Breast epithelium (tissue), 4 donors: ENCODE measurements around the gene AMELX. TPM values are rescaled to one million over a fixed set of nuclear protein-coding genes. Genes with fewer than 3 reads are reported as not detected.

Experiments used
- DNase-seq, 2 donors: peaks; one replicate each; pipeline ENCODE4 v3.0.0-alpha.2; 2019; ENCODE audit warnings: low spot score in 2 of 2
- H3K27ac ChIP-seq, 2 donors: fragments of 200-600 bp; sonication (generic) in 1 of 2; one replicate each; pipeline ENCODE4 v1.5.1; 2016 to 2019; ENCODE audit warnings: mild to moderate bottlenecking in 1 of 2
- H3K27me3 ChIP-seq, 2 donors: fragments of 200-600 bp; sonication (generic) in 1 of 2; one replicate each; pipeline versions ENCODE4 v1.5.1 to v1.6.0; 2017 to 2019; ENCODE audit warnings: control low read depth in 1 of 2, mild to moderate bottlenecking in 1 of 2
- H3K36me3 ChIP-seq: fragments of 200-600 bp; one replicate; pipeline ENCODE4 v1.5.1; 2019
- H3K4me1 ChIP-seq, 2 donors: fragments of 200-600 bp; sonication (generic); one replicate each; pipeline ENCODE4 v1.5.1; 2016 to 2019; ENCODE audit warnings: control low read depth in 1 of 2
- H3K4me3 ChIP-seq, 3 donors: fragments of 200-600 bp; sonication (generic); 1 replicate in 2 of 3; 2 replicates in 1 of 3; pipeline ENCODE4 v1.5.1; 2016 to 2019; ENCODE audit warnings: mild to moderate bottlenecking in 3 of 3, moderate library complexity in 2 of 3
- H3K9me3 ChIP-seq, 2 donors: fragments of 200-600 bp; sonication (generic) in 1 of 2; one replicate each; pipeline ENCODE4 v1.5.1; 2016 to 2019; ENCODE audit warnings: control low read depth in 1 of 2
- POLR2A ChIP-seq: fragments of 450-650 bp; IDR thresholded peaks from one replicate; pipeline ENCODE4 v1.6.1; 2016; ENCODE audit warnings: antibody characterized with exemption, mild to moderate bottlenecking, moderate library complexity
- POLR2AphosphoS5 ChIP-seq, 3 donors: sonication (generic); formaldehyde crosslinking; IDR thresholded peaks; one replicate each; pipeline ENCODE4 v1.6.1; 2017; ENCODE audit warnings: antibody characterized with exemption in 3 of 3
- intact Hi-C: fragments of 100-400 bp; cut with DNase I; formaldehyde crosslinking; loops from one replicate; pipeline ENCODE4 v1.15.1; 2023; ENCODE audit warnings: low total_unique reads
- total RNA-seq, 3 donors: library from RNA; depleted of rRNA; stranded (reverse); fragments of >200 nt; gene quantifications; one replicate each; pipeline ENCODE4 v1.1.0, GENCODE V29; 2016
- TF ChIP-seq, protein P1 (sequence below), 3 donors: fragments of 450-650 bp; IDR thresholded peaks; one replicate each; pipeline ENCODE4 v1.5.1; 2016 to 2017; ENCODE audit warnings: antibody characterized with exemption in 3 of 3, mild to moderate bottlenecking in 3 of 3, moderate library complexity in 3 of 3

Gene AMELX
- total RNA-seq, 3 donors from 2014 or later: not detected

DNA sequence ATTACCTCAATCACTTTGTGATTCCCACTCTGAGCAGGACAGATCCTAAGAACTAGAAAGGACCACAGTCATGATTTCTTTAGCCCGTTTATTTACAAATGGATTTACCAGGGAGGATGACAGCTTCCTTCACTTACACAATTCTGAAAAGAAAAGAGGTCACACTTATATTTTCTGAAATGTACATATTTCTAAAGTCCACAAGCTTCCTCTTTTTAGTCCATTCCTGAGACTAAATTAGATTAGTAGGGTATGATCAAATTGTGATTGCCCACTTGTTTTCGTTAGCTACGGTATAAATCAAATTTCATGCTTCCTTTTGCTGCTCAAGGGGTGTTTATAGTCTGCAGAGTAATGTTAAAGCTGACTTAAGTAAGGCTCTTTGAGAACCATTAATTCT is 7.6 kb upstream of the AMELX start:
- Histone ChIP-seq H3K4me1 (no peaks in the 10 kb centered on the region), H3K9me3 (no peaks in the 10 kb centered on the region), H3K27ac (no peak overlapping the region), H3K27me3 (peaks cover 0 to 14% of the 10 kb centered on the region in 2 donors), H3K36me3 (no peaks in the 10 kb centered on the region), H3K4me3 (no peak overlapping the region)
- DNase-seq: no peak
- TF ChIP-seq POLR2AphosphoS5 (IDR thresholded peaks at IDR 0.05) (no peak), POLR2A (no peak)
- TF ChIP-seq, protein P1, sequence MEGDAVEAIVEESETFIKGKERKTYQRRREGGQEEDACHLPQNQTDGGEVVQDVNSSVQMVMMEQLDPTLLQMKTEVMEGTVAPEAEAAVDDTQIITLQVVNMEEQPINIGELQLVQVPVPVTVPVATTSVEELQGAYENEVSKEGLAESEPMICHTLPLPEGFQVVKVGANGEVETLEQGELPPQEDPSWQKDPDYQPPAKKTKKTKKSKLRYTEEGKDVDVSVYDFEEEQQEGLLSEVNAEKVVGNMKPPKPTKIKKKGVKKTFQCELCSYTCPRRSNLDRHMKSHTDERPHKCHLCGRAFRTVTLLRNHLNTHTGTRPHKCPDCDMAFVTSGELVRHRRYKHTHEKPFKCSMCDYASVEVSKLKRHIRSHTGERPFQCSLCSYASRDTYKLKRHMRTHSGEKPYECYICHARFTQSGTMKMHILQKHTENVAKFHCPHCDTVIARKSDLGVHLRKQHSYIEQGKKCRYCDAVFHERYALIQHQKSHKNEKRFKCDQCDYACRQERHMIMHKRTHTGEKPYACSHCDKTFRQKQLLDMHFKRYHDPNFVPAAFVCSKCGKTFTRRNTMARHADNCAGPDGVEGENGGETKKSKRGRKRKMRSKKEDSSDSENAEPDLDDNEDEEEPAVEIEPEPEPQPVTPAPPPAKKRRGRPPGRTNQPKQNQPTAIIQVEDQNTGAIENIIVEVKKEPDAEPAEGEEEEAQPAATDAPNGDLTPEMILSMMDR (IDR thresholded peaks at IDR 0.05): no peak
- intact Hi-C loops: no loop called here

DNA sequence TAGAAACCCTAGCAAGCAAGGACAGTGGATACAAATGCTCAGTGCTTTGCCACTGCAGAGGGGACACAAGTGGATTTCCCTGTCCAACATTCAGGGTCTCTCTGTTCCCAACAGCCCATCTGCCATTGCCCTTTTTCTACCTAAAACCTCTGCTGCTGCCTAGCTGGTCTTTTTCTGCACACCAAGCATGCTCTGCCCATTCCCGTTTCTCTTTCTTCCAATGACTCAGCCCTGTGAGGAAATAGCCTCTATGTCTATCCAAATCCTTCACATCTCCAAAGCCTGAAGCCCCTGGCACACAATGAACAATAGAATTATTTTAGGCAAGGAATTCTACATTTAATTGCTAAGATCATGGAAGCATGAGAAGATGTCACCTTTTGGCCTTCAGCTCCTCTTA is 5.7 kb upstream of the AMELX start:
- intact Hi-C loops: no loop called here
- H3K27me3 ChIP-seq: peaks cover 0 to 19% of the 10 kb centered on the region in 2 donors
- no peaks in the 10 kb centered on the region for H3K36me3 ChIP-seq
- no peaks in the 10 kb centered on the region for H3K9me3 ChIP-seq
- no peaks in the 10 kb centered on the region for H3K4me1 ChIP-seq
- no peak overlapping the region for H3K27ac ChIP-seq
- DNase-seq: no peak
- TF ChIP-seq POLR2AphosphoS5 (IDR thresholded peaks at IDR 0.05) (no peak), POLR2A (no peak)
- TF ChIP-seq, protein P1 (IDR thresholded peaks at IDR 0.05): no peak
- no peak overlapping the region for H3K4me3 ChIP-seq

DNA sequence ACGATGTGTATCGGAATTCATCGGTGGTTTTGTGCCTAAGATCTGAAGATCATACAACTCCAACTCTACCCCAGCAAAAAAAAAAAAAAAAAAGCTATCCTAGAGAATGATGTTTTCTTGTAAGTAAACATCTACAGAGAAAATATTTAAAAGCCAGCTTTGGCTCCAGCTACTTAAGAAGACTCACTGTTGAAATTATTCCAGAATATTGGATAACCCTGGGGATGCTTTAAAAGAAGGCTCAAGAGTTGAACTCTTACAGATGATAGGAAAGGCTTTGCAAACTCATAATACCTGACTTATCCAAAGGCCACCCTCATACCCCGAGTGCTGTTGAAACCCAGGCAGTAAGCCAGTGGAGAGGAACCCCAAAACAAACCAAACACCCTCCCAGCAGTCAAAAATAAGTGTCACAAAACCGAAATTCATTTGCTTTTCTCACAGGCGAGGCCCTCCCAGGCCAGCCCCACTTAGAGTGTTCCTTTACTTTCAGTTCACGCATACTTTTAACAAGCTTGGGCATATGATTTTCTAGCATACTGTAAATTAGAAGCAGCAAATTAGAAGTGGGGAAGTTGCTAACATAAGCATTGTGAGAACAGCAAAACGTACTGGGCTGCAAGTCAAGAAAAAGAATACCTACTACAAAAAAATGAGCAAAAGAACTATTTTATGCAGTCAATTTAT is 2.7 kb upstream of the AMELX start:
- peaks cover 0 to 31% of the 10 kb centered on the region in 2 donors for H3K27me3 ChIP-seq
- intact Hi-C loops: no loop called here

DNA sequence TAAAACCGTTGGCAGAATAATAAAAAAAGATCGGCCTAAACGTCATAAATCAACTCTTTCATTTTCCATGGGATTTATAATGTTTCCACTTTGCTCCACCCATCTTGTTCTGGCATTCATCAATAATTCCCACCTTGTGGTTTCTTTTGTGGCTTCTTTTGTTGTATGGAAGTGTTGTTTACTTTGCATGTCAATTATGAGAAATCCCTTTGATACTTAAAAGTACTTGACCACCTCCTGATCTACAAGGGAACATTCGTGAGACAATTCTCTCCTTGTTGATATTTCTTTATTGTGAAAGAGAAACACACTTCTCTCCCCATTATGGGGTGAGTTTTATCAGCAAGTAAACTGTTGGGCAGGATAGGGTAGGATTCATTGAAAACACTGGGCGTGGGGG is 2.8 kb downstream of the AMELX start:
- intact Hi-C loops: no loop called here
- H3K27ac ChIP-seq: no peak overlapping the region
- no peaks in the 10 kb centered on the region for H3K36me3 ChIP-seq

More for the DNA sequence above, 2.7 kb upstream of the AMELX start:
- H3K27ac ChIP-seq: no peak overlapping the region
- no peaks in the 10 kb centered on the region for H3K36me3 ChIP-seq
- no peak for TF ChIP-seq POLR2AphosphoS5 (IDR thresholded peaks at IDR 0.05)
- no peak for TF ChIP-seq POLR2A
- TF ChIP-seq, protein P1 (IDR thresholded peaks at IDR 0.05): no peak
- no peaks in the 10 kb centered on the region for H3K9me3 ChIP-seq
- no peak for DNase-seq
- H3K4me1 ChIP-seq: no peaks in the 10 kb centered on the region
- H3K4me3 ChIP-seq: no peak overlapping the region

DNA sequence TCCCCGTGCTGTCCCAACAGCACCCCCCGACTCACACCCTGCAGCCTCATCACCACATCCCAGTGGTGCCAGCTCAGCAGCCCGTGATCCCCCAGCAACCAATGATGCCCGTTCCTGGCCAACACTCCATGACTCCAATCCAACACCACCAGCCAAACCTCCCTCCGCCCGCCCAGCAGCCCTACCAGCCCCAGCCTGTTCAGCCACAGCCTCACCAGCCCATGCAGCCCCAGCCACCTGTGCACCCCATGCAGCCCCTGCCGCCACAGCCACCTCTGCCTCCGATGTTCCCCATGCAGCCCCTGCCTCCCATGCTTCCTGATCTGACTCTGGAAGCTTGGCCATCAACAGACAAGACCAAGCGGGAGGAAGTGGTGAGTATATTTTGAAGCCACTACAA is 5.4 kb downstream of the AMELX start:
- no peak for DNase-seq
- intact Hi-C loops: no loop called here
- Histone ChIP-seq H3K27ac (no peak overlapping the region), H3K4me1 (no peaks in the 10 kb centered on the region), H3K36me3 (no peaks in the 10 kb centered on the region), H3K9me3 (no peaks in the 10 kb centered on the region), H3K4me3 (no peak overlapping the region), H3K27me3 (peaks cover 0 to 24% of the 10 kb centered on the region in 2 donors)
- TF ChIP-seq, protein P1 (IDR thresholded peaks at IDR 0.05): no peak
- TF ChIP-seq POLR2A: no peak
- no peak for TF ChIP-seq POLR2AphosphoS5 (IDR thresholded peaks at IDR 0.05)

More for the DNA sequence above, 2.8 kb downstream of the AMELX start:
- H3K9me3 ChIP-seq: no peaks in the 10 kb centered on the region
- H3K4me3 ChIP-seq: no peak overlapping the region
- H3K27me3 ChIP-seq: peaks cover 0 to 30% of the 10 kb centered on the region in 2 donors
- no peaks in the 10 kb centered on the region for H3K4me1 ChIP-seq
- DNase-seq: no peak
- TF ChIP-seq, protein P1 (IDR thresholded peaks at IDR 0.05): no peak
- no peak for TF ChIP-seq POLR2A
- no peak for TF ChIP-seq POLR2AphosphoS5 (IDR thresholded peaks at IDR 0.05)
